HFFc6 (cell line): ENCODE results near the gene GUCY1A2. TPM values are rescaled to one million over a fixed set of nuclear protein-coding genes. Genes with fewer than 3 reads are reported as not detected.
A peak's percentile ranks its signal among the peaks of the same experiment; 100 is the strongest.

Experiments
- DNase-seq: peaks from one replicate; pipeline ENCODE4 v3.0.0-alpha.2; 2018
- H3K27ac Mint-ChIP-seq: 2 replicates; pipeline ENCODE4 v1.8.0; 2020; ENCODE audit warnings: mild to moderate bottlenecking, mixed read lengths
- H3K27me3 Mint-ChIP-seq: 2 replicates; pipeline ENCODE4 v1.8.0; 2021; ENCODE audit warnings: mild to moderate bottlenecking, moderate library complexity, mixed read lengths; ENCODE audit not compliant: insufficient read depth
- H3K36me3 Mint-ChIP-seq: 2 replicates; pipeline ENCODE4 v1.8.0; 2021; ENCODE audit warnings: low read depth, mixed read lengths
- H3K4me1 Mint-ChIP-seq: 2 replicates; pipeline ENCODE4 v1.8.0; 2020; ENCODE audit warnings: low read depth, mixed read lengths
- H3K4me3 Mint-ChIP-seq: 2 replicates; pipeline ENCODE4 v1.8.0; 2020; ENCODE audit warnings: mild to moderate bottlenecking, moderate library complexity, mixed read lengths
- H3K9me3 Mint-ChIP-seq: 2 replicates; pipeline ENCODE4 v1.8.0; 2020; ENCODE audit warnings: mild to moderate bottlenecking, mixed read lengths
- total RNA-seq, 6 experiments: library from RNA; stranded (reverse); fragmentation: NEBNext Ultra II Directional; extraction: Animal tissue kit (Norgen Biotek cat#: 25700); gene quantifications; 2 replicates in 1 of 6; 3 replicates in 5 of 6; pipeline ENCODE4 v1.2.3, GENCODE V29; 2021
- TF ChIP-seq, protein P1 (sequence below): fragments of 200-600 bp; sonication (generic); IDR thresholded peaks from 2 replicates; pipeline ENCODE4 v1.5.0; 2021; ENCODE audit warnings: antibody characterized with exemption, mild to moderate bottlenecking

The GUCY1A2 gene
- total RNA-seq, 6 experiments from 2014 or later: 0.05 to 0.21 (median 0.10) TPM; not detected in 1

DNA sequence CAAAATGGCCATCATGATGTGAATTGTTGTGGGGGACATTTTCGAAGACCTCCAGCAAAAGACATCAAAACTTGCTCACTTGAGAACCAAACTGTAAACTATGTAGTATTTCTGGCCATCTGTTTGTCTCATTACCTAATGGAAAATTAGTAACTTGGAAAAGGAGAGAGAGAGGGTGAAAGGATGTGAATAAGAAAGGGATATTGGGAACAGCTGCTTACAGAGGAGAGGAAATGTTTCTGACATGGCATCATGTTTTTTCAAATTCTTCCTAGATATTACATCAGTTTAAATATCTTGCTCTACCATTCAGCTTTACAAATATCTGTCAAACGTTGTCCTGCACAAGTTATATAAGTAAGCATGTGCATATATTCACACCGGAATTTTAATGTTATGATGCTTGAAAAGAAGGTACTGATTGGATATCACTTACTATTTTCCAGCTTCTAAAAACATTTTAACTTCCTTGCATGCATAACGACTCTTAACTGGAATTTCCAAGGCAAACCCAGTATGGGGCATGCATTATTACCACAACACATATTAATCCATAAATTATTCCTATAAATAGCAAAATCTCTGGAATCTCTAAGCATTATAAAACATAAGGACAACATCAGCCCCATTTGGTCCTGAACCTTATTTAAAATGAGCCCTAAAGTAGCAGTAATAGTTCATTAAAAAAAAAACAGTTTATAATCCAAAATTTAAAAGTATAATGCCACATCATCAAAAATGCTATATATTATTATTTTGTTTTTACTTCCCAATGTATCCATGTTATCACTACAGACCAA, 20.0 kb downstream of the GUCY1A2 start:
- H3K9me3 Mint-ChIP-seq: no peaks in the 10 kb centered on the region
- peaks cover 8% of the 10 kb centered on the region; the same call in 1 of the 2 replicates for H3K4me1 Mint-ChIP-seq
- H3K4me3 Mint-ChIP-seq: no peak overlapping the region
- TF ChIP-seq, protein P1, sequence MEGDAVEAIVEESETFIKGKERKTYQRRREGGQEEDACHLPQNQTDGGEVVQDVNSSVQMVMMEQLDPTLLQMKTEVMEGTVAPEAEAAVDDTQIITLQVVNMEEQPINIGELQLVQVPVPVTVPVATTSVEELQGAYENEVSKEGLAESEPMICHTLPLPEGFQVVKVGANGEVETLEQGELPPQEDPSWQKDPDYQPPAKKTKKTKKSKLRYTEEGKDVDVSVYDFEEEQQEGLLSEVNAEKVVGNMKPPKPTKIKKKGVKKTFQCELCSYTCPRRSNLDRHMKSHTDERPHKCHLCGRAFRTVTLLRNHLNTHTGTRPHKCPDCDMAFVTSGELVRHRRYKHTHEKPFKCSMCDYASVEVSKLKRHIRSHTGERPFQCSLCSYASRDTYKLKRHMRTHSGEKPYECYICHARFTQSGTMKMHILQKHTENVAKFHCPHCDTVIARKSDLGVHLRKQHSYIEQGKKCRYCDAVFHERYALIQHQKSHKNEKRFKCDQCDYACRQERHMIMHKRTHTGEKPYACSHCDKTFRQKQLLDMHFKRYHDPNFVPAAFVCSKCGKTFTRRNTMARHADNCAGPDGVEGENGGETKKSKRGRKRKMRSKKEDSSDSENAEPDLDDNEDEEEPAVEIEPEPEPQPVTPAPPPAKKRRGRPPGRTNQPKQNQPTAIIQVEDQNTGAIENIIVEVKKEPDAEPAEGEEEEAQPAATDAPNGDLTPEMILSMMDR: no peak
- peak overlapping the region; percentile 43; the same call in 1 of the 2 replicates for H3K27ac Mint-ChIP-seq
- DNase-seq: peak; percentile 26
- H3K36me3 Mint-ChIP-seq: no peaks in the 10 kb centered on the region
- peaks cover 1% of the 10 kb centered on the region; the same call in 1 of the 2 replicates for H3K27me3 Mint-ChIP-seq

DNA sequence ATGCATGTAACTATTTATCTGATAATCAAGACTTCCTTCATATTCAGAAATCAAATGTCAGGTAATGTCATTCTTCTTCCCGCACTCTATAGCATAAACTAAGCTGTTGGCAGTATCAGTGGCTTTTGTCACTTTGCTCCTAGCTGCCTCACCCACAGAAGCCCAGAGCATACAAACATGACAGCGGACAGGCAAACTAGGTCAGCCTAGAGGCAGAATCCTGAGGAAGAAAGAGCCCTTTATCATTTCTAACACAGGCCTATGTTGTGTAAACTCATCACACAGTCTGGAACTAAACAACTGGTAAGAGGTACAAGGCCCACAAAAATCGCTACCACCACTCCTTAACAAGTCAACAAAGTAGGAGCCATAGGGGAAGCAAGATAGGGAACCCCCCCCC, 21.0 kb downstream of the GUCY1A2 start:
- peaks cover 1% of the 10 kb centered on the region; the same call in 1 of the 2 replicates for H3K27me3 Mint-ChIP-seq
- H3K4me3 Mint-ChIP-seq: no peak overlapping the region
- H3K4me1 Mint-ChIP-seq: peaks cover 8% of the 10 kb centered on the region; the same call in 1 of the 2 replicates
- TF ChIP-seq, protein P1: no peak
- no peaks in the 10 kb centered on the region for H3K36me3 Mint-ChIP-seq
- no peak for DNase-seq
- H3K27ac Mint-ChIP-seq: no peak overlapping the region
- no peaks in the 10 kb centered on the region; the same call in 1 of the 2 replicates for H3K9me3 Mint-ChIP-seq

DNA sequence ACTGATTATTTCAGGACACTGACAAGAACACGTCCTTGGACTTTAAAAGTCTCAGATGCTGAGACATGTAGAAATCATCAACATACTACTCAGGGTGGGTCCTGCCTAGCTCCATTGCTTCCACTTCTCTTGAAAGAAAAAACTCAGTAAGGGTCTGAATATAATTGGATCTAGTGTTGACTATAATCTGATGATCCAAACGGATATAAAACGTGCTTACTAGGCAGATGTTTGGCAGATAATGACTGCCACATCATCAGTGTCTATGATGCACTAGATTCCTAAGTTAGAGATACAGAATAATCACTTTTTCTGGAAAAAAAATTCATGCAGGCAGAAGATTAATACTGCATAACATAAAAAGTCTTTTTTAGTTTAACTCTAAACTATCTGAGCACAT, 21.6 kb downstream of the GUCY1A2 start:
- H3K27me3 Mint-ChIP-seq: peaks cover 1% of the 10 kb centered on the region; the same call in 1 of the 2 replicates
- no peak for DNase-seq
- H3K9me3 Mint-ChIP-seq: no peaks in the 10 kb centered on the region; the same call in 1 of the 2 replicates
- no peaks in the 10 kb centered on the region for H3K36me3 Mint-ChIP-seq
- no peak overlapping the region for H3K4me3 Mint-ChIP-seq
- TF ChIP-seq, protein P1: no peak
- H3K27ac Mint-ChIP-seq: no peak overlapping the region
- H3K4me1 Mint-ChIP-seq: peaks cover 8% of the 10 kb centered on the region; the same call in 1 of the 2 replicates

- Mint-ChIP-seq H3K36me3 (no peaks in the 10 kb centered on the region), H3K9me3 (no peaks in the 10 kb centered on the region; the same call in 1 of the 2 replicates), H3K4me3 (no peak overlapping the region), H3K27ac (no peak overlapping the region), H3K4me1 (peaks cover 46% of the 10 kb centered on the region; the same call in 1 of the 2 replicates), H3K27me3 (no peaks in the 10 kb centered on the region)
- no peak for DNase-seq
- TF ChIP-seq, protein P1: no peak
These were observed 27.9 kb downstream of the GUCY1A2 start for GRCh38 chr11:106990331-106990730.

DNA sequence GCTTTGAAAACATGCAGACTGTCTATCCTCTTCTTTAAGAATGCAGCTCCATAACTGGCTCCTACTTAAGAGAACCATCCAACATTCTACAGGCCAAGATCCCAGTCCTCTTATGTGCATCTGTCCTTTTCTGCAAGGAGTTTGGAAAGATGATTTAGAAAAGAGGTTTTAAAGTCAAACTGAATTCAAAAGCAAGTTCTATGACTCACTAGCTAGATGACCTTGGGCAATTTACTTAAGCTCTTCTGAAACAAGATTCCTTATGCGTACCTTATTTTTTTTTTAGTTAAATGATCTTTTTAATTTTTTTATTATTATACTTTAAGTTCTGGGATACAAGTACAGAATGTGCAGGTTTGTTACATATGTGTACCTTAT, 29.2 kb downstream of the GUCY1A2 start:
- peak; percentile 32 for DNase-seq

More for the DNA sequence above, 29.2 kb downstream of the GUCY1A2 start:
- H3K27me3 Mint-ChIP-seq: no peaks in the 10 kb centered on the region
- H3K36me3 Mint-ChIP-seq: no peaks in the 10 kb centered on the region
- TF ChIP-seq, protein P1: no peak
- peak overlapping the region; percentile 21; the same call in 1 of the 2 replicates for H3K4me3 Mint-ChIP-seq
- no peaks in the 10 kb centered on the region; the same call in 1 of the 2 replicates for H3K9me3 Mint-ChIP-seq
- peaks cover 50% of the 10 kb centered on the region; the same call in 1 of the 2 replicates for H3K4me1 Mint-ChIP-seq
- H3K27ac Mint-ChIP-seq: peak overlapping the region; percentile 91; the same call in 1 of the 2 replicates
